Stimulated activated CD8-positive, alpha-beta memory T cell treated with anti-CD3 and anti-CD28 coated beads, Interleukin-7, amount 100 ng/mL, for 1 hour (primary cell): ENCODE measurements around the gene P2RY12.

Experiments
- DNase-seq, 2 donors: peaks; one replicate each; pipeline ENCODE4 v3.0.0-alpha.2; 2020; ENCODE audit warnings: low read depth in 2 of 2

Gene P2RY12

DNA sequence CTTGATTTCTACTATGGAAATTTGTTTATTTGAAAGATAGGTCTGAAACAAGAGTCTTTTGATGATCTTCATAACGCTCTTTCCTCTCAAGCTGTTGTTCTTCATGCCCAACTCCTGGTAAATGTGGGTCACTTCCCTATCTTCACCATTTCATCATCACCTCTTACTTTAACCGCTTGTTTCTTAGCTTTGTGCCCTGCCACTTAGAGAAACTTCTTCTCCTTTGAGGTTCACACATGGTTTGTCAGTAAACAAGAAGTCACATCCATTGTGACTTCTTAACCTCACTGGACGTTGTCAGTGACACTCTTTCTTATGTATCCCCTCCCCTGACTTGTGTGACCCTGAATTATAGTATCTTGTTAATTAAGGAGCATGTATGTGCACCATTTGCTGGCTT, 38.3 kb downstream of the P2RY12 start:
- DNase-seq: no peak

DNA sequence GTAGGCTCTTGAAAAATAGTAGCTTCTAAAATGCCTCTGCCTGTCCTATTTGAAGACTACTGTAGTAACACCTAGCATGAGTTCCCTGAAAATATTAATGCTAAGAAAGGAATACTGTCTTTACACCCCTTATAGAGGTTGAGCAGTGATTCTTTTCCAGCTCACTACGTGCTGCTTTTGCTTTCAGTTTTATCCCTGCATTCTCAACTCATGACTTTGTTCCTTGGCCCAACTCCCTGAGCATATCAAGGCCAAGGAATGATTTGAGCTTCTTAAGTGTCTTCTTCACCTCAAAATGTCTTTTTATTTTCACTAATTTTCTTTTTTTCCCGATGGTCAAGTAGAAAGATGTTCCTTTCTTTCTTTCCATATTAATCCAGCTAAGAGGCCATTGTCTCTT, 38.7 kb downstream of the P2RY12 start:
- DNase-seq: no peak

DNA sequence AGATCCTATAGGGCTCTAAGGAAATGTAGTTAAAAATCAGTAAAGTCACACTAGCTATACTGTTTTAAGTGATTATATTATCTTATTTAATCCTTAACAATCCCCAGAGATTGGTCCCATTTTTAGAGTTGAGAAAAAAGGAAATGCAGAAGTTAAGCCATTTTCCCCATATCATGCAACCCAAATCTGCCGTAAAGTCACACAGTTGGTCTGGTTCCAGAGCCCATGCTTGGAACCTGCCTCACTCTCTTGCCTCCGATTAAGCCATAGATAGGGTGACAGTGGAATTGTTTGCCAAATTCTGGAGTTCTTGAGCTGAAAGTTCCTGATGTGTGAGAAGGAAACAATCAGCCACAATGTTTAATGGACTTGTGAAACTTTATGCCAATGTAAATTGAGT, 52.9 kb downstream of the P2RY12 start:
- no peak for DNase-seq

DNA sequence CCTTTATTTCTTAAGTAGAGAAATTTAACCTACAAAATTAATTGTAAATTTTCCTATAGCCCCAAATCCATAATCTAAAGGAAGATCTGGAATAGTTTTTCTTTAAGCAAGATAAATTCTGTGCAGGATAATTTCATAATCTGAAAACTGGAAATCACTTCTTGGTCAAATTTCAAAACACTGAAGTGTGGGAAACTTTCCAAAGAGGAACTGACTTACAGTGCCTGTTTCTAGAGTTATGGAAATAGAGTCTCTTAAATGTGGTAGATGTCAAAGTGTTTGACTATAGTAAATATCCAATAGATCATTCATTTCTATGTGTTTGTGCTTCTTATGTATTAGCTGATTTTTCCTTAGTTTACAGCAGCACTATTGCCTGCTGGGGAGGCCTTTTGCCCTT, 53.7 kb downstream of the P2RY12 start:
- no peak for DNase-seq

GRCh38 chr3:151330379-151330778, 54.2 kb downstream of the P2RY12 start:
- DNase-seq: no peak

GRCh38 chr3:151329363-151329762, 55.2 kb downstream of the P2RY12 start, which contains the start of gene P2RY13:
TSS of gene P2RY13 (minus strand) at chr3:151329549. CDS start at chr3:151329528, 21 bp downstream.
- no peak for DNase-seq

- DNase-seq: peak in 1 of 2 donors; percentile 13
Measured at GRCh38 chr3:151328298-151328995, 56.1 kb downstream of the P2RY12 start.

GRCh38 chr3:151327571-151328198, 56.9 kb downstream of the P2RY12 start:
- DNase-seq: no peak

GRCh38 chr3:151322511-151322910, 62.0 kb downstream of the P2RY12 start:
- DNase-seq: no peak

- no peak for DNase-seq
Measured at GRCh38 chr3:151321526-151321925, 63.0 kb downstream of the P2RY12 start.

GRCh38 chr3:151320131-151320530, 64.4 kb downstream of the P2RY12 start:
- DNase-seq: no peak

- no peak for DNase-seq
Measured at GRCh38 chr3:151319628-151320027, 64.9 kb downstream of the P2RY12 start.

DNA sequence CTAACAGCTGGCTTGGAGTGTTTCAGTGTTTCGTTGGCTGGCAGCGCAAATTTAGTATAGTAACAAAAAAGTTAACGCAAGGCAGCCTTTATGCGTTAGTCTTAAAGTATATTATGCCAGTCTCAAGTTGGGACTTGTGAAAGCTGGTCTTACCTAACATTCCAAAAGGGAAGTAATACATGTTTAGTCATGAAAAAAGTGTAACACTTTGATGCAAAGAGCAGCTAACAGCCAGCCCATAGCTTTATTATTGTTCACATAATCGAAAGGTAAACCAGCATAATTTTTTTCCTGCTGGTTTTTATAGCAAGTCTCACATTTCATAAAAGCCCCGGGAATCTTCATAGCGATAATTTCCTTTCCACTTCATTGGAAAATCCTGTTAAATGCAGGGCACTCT, 65.6 kb downstream of the P2RY12 start:
- no peak for DNase-seq

DNA sequence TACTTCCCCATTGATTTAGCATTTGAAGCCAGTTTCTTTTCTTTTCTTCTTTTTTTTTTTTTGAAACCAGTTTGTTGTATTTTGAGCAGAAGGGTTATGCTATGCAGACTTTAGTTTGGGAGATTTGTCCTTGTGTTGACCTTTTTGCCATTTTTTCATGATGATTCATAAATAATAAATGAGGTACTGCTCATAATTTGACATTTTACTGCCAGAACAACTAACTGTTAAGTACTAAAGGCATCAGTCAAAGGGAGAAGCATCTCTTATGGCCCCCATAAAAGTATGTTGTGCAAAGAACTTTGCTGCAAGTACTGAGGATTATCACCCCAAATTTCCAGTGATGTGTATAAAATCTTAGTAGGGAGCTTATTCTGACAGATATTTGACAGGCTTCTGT, 66.2 kb downstream of the P2RY12 start:
- no peak for DNase-seq

DNA sequence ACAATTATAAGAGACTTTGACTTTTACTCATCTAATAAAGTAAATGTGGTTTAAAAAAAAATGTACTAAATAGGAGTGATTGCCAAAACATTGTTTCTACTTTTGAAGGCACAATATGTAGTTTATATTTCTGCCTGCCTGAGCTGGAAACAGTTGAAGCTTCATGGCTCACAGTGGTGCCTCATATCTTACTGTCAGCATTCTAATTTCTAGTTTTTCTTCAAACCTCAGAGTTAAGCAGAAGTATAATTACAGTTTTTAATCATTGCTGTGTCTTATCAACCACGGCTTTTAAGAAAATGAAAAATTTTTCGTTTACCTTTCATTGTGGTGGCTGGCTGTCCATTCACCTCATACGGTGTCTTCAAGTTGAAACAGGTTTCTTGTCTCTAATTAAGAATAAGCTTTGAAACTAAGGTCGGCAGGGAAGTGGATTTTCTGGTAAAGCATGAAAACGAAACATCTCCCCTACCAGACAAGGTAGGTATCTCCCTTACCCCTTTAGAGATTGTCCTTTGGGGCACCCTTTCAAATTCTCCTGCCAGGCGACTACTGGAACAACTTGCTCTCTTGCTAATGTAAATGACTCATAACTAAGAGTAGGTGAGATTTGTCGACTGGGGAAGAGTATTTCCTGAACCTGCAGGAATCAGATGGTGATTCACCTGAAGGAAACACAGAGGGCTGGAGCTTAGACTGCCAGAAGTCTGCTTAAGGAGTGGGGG, 68.1 kb downstream of the P2RY12 start, which contains the start of gene GPR87:
Gene GPR87 (minus strand): TSS at position 554 of the 725 bp plus-strand sequence. CDS start 16,720 bp downstream, outside the sequence.
- no peak for DNase-seq

DNA sequence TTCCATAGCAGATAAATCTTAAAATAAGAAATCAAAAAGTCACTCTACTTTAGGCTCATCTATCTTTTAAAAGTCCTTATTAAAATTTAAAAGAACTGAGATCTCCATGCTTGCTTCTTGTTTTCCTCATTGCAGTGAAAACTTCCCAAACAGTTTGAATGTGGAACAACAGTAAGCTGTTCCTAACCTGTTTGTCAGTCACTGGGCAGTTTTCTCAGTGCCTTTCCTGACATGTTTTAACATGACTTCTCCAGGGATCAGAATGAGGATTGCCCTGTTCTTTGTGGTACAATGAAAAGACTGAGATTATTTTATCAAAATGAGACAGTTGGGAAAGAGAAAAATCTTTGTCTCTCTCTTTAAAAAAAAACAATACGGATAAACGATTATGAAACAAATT, 68.7 kb downstream of the P2RY12 start:
- no peak for DNase-seq

GRCh38 chr3:151315136-151315535, 69.4 kb downstream of the P2RY12 start:
- DNase-seq: no peak

DNA sequence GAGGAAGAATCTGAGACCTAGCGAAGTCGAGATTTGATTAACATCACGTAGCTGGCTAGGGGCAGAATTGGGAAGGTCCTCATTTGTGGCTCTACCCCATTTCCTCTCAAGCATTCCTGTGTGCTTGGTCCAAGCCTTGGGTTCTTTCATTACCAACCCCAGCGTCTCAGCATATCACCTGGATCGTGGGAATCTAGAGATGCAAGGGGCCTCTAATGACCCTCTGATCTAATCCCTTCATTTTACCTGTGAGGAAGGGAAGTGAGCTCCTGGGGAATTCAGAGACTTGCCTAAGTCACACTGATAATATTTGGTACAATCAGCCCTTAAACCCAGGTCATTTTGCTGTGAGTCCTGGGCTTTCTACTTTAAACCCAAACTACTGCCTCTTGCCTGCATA, 70.0 kb downstream of the P2RY12 start:
- DNase-seq: no peak

DNA sequence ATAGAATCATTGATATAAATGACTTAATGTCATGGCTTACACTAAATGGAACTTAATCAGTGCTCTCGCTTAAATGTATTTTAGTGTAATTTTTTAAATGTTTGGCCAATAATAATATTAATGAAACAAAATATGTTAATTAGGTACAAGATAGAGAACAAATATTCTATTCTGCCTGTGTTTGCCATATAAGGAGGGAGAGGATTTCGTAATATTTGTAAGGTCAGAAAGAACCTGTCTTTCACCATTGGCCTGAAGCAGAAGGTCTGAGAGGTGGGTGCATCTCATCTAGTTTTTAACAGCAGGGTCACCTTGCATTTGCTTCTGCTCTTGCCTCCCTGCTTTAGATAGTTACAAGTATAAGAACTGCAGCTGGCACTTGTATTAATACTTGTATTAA, 70.4 kb downstream of the P2RY12 start:
- no peak for DNase-seq

GRCh38 chr3:151312972-151313371, 71.6 kb downstream of the P2RY12 start:
- DNase-seq: no peak

DNA sequence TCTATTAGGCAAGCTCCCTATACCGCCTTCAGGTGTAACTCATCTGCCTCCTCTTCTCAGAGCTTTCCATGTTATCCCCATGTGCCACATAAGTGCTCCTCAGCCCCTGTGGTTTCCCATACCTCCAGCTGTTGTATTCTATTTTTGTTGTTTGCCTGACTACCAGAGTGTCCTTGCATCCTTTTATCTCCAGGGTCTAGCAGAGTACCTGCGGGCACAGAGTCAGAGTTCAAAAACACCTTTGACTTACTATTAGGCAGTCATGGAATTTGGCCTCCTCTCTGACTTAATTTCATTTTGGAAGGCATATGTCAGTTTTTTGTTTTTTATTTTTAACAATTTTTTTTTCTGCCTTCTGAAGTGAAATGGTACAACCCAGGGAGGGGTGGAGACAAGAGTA, 75.0 kb downstream of the P2RY12 start:
- DNase-seq: no peak

- no peak for DNase-seq
Measured at GRCh38 chr3:151307583-151308488, 76.7 kb downstream of the P2RY12 start.
